GM19023 (cell line): ENCODE measurements around the gene EHMT1.

Experiments
- ATAC-seq: cut with Tn5 transposase; IDR thresholded peaks from one replicate; pipeline ENCODE4 v1.9.1; 2021; ENCODE audit warnings: mild to moderate bottlenecking, moderate library complexity; ENCODE audit not compliant: unreplicated experiment

The EHMT1 gene

DNA sequence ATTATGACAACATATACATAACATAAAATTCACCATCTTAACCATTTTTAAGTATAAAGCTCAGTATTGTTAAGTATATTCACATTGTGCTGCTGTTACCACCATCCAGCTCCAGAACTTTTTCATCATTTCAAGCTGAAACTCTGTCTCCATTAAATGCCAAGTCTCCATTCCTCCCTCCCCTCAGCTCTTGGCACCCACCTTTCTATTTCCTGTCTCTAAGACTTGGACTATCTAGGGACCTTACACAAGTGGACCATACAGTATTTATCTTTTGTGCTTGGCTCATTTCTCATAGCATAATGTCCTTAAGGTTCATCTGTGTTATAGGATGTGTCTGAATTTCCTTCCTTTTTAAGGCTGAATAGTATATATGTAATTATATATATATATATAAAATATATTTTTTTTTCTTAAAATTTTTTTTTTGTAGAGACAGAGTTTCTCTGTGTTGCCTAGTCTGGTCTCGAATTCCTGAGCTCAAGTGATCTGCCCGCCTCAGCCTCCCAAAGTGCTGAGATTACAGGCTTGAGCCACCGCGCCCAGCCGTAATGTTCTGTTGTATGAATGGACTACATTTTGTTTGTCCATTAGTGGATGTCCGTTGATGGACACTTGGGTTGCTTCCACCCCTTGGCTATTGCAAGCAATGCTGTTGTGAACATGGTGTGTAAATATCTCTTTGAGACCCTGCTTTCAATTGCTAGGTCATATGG, 72.3 kb downstream of the EHMT1 start:
- no peak for ATAC-seq

DNA sequence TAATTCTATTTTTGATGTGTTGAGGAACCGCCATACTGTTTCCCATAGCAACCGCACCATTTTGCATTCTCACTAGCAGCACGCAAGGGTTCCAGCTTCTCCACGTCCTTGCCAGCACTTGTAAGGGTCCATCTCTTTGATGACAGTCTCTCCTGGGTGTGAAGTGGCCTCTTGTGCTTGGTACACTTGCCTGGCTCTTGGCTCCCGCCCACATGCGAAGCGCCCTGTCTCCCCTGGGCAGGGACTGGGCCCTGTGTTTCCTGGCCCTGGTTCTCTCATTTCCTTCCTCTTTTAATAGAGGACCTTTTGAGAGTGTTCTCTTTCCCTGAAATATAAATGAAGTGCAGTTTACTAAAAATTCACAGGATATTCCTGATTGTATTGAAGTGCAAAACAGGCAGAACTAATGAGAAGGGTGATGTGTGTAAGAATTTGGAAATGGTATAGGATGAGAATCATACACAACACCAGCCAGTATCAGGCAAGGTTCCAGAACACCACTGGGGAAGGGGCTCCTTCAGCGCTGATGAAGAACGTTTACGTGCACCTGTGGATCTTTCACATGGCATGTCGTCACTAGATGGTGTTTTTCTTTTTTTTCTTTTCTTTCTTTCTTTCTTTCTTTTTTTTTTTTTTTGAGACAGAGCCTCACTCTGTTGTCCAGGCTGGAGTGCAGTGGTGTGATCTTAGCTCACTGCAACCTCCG, 73.0 kb downstream of the EHMT1 start:
- no peak for ATAC-seq

DNA sequence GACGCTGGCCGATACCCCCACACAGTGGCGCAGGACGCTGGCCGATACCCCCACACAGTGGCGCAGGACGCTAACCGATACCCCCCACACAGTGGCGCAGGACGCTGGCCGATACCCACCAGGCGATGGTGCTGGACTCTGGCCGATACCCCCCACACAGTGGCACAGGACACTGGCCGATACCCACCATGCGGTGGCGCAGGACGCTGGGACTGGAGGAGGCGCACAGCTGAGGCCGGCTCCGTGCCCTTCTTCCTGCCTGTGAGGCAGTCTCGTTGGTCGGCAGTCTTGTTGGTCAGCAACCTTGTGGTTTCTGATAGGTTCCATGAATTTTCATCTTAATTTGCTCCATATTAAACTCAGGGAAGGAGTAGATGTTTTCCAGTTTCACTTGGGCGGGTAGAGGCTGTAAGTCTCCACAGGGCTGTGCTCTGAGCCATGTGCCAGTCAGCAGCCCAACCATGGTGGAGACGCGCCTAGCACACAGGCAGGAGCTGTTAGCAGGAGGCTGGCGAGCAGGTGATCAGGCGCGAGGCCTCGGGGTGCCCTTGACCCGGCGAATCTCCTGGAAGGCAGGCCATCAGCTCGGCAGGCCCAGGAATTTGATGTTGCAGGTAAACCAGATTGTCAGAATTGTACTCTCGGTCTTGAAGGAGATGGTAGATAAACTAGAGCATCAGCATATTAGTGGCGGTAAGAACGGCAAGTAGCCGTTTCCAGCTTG, 75.6 kb downstream of the EHMT1 start:
- ATAC-seq: no peak

DNA sequence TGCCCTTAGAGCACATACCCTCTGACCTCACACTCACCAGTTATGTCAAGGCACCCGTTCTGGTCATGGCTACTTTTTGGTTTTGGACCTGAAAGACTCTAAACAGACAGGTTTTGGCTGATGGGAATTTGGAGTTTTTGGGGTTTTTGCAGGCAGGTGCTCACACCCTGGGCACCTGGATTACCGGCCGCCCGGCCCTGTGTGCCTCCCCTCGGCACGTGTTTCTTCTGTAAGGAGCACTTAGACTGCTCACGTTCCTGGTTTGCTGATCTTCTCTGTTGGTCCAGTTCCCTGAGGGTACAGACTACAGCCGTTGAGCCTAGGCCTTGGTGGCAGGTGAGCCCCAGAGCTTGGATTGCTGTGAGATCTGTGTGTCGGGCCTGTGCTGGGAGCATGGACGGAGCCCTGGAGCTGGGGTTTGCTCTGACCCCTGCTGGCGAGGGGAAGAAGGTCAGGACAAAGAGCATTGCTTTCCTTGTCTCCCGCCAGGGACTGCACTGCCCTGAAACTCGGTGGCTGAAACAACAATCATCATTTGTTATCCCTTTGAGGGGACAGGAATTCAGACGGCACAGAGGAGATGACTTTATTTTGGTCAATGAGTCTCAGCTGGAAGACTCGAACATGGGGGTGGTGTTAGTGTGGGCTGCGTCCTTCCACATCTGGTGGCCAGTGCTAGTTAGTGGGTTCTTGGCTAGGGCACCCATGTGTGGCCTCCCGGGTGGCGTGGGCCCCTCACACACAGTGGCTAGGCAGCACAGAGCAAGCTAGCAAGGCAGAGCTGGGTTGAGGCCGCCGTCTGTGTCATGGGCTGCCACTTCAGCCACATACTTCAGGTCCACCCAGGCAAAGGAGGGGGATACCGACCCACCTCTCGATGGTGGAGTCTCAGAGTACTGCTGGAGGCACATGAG, 76.4 kb downstream of the EHMT1 start:
- no peak for ATAC-seq

DNA sequence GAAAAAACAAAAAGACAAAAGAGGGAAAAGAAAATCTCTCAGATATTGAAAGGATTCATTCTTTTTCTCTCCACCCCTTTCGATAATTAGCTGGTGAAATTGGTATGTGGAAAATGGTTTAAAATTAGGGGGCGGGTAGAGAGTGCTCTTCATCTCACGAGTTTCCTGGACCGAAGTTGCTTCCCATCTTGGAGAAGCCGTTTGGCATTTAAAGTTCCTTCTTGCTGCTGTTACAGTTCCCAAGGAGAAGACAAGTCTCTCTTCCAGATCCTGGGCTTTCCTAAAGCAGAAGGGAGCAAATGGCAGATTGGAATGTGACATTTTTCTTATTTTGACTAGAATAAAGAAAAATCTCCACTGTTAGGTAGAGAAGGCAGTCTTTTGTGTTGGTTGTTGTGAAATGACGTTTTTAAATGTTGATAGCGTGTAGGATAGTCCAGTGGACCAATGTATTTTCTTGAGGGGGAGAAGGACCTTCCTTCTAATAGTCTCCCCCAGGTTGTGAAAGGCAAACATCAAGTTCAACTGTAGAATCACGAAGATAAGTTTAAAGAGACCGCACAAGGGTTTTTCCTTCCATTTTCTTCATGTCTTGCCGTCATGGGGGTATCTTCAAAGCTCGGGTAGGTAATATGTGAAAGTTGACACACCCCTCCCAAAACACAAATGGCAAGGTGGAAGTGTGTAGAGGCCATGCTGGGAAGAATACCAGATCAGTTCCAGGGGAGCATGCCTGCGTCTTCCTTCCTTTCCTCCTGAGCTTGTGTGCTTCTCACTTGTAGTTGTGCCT, 77.5 kb downstream of the EHMT1 start:
- ATAC-seq: no peak

DNA sequence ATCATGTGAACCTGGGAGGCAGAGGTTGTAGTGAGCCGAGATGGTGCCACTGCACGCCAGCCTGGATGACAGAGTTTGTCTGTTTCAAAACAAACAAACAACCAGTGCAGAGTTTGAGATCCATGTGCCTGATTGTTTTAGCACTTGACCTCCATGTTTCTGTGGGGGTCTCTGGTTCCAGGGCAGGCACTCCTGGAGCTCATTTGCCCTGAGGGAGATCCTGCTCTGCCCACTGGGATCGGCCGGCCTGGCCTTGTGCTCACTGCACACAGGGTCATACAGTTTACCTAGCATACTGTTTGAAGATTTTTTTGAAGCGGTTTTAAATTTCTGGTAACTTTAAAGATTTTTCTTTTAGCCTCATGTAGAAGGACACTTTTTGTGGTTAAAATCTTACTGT, 78.4 kb downstream of the EHMT1 start:
- no peak for ATAC-seq

DNA sequence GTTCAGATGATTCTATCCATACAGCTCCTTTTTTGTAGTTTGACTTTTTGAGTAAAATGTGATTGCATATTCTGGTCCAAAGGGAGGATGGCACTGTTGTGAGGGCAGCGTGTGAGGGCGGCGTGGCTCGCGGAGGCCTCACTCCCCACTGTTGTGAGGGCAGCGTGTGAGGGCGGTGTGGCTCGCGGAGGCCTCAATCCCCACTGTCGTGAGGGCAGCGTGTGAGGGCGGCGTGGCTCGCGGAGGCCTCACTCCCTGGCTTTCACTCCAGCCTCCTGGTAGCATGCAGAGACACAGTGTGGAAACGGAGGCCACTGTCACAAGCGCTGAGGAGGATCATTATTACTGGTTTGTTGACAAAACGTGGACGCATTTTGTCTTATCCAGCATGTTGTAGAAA, 79.0 kb downstream of the EHMT1 start:
- ATAC-seq: no peak

DNA sequence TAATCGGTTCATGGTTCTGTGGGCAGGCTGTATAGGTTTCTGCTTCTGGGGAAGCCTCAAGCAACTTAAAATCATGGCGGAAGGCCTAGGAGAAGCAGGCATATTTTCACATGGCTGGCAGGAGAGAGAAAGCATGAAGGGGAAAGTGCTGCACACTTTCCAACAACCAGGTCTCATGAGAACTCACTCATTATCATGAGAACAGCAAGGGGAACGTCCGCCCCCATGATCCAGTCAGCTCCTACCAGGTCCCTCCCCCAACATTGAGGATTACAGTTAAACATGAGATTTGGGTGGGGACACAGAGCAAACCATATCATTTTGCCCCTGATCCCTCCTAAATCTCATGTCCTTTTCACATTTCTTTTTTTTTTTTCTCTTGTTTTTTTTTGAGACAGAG, 82.1 kb downstream of the EHMT1 start:
- no peak for ATAC-seq

DNA sequence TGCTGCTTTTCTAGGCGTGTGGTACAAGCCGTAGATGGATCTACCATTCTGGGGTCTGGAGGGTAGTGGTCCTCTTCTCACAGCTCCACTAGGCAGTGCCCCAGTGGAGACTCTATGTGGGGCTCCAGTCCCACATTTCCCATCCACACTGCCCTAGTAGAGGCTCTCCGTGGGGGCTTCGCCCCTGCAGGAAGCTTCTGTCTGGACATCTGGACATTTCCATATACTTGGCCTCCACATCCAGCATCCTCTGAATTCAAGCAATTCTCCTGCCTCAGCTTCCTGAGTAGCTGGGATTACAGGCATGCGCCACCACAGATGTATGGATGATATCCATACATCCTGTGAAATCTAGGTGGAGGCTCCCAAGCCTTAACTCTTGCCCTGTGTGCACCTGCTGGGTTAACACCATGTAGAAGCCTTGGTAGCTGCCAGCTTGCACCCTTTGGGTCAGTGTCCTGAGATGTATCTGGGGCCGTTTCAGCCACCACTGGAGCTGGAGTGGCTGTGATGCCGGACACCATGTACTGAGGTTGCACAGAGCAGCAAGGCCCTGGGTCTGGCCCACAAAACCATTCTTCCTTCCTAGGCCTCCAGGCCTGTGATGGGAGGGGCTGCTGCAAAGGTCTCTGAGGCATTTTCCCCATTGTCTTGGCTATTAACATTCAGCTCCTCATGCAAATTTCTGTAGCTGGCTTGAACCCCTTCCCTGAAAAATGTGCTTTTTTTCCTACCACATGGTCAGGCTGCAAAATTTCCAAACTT, 84.0 kb downstream of the EHMT1 start:
- ATAC-seq: no peak

DNA sequence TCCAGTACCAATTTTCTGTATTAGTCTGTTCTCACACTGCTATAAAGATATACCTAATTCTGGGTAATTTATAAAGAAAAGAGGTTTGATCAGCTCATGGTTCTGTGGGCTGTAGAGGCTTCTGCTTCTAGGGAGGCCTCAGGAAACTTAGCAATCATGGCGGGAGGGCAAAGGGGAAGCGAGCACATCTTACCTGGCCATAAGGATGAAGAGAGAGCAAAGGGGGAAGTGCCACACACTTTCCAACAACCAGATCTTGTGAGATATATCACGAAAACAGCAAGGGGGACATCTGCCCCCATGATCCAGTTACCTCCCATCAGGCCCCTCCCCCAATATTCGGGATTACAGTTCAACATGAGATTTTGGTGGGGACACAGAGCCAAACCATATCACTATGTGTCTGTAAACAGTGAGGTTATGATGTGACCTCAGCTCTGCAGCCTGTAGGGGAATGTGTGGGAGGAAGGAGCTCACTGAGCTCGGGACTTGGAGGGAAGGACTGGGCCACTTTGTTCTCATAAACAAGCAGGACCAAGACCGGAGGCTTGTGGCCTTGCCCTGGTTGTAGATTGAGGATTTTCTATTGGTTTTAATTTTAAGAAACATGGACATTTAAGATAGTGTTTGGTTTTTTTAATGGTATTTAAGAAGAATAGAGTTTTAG, 85.2 kb downstream of the EHMT1 start:
- ATAC-seq: no peak

DNA sequence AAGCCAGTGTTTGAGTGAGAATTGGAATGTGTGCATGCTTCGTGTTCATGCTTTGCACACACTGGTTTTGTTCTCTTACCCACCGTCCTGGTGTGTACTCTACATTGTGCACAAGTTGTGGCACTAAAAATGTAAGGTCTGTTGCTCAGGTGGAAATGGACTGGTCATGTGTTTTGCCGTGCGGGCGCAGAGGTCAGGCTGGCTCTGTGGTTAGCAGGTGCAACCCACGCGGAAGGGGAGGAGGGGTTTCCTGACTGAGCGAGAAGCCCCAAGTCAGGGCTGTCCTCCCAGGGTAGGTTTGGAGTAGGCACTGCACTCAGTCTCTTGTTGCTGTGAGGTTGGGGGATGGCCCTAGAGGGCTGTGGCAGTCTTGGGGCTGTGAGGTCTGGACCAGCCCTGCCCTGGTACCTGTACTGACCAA, 86.6 kb downstream of the EHMT1 start:
- ATAC-seq: peak; percentile 75

DNA sequence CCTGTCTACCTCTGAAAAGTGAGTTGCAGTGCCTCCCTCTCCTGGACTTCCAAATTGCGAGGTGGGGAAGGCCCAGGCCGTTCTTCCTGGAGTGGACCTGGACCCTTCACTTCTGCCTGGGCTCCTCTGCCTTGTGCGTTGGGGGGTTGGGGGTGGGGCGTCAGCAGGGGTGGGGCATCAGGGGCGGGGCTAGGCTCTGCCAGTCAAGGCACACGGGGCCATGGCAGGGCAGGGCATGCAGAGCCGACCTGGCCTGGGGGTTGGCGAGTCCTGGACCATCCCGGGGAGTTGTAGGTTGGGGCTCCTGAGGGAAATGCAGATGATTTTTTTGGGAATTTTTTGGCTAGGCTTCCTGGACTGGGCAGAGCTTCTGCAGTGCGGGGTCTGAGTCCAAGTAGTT, 87.1 kb downstream of the EHMT1 start:
- ATAC-seq: peak; percentile 24

DNA sequence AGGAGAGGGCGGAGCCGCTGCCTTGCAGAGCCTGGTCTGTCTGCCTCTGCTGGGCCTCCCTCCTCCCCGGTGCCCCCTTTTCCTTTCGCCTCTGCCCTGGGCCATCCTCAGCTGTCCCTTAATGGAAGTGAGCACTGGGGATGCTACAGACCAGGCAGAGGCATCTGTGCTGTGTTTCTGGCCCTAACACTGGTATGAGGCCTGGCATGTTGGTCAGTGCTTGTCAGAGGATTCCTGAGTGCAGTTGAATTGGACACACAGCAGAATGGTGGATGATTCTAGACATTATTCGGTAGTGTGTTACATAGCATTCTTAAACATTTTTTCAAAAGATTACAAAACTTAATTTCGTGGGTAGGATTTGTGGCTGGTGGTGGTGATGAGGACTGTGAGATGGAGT, 88.6 kb downstream of the EHMT1 start:
- no peak for ATAC-seq

DNA sequence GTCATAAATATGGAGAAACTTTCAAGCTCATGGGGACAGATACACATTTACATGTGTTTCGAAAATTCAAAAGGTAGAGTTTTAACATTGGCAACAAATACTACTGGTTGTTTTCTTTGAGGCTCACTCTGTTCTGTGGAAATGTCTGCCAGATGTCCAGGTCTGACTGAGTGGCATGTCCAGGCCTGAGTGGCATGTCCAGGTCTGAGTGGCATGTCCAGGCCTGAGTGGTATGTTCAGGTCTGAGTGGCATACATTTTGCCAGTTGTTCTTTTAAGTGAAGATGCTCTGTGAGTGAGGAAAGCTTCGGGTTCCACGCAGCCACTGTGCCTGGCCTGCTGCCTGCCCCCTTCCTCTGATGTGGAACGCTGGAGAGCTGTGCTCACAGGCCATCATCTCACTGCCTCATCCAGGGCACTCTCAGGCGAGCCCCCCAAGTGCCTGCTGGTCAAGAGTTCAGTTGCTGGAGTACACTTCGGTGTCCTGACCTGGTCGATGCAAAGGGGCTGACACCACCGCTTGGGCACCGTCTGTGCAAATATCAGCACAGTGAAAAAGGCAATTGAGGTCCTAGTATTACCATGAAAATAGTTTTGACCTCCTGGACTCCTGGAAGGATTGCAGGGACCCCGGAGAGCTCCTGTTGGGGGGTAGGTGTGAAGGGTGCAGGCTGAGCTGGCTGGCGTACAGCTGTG, 89.9 kb downstream of the EHMT1 start:
- no peak for ATAC-seq

DNA sequence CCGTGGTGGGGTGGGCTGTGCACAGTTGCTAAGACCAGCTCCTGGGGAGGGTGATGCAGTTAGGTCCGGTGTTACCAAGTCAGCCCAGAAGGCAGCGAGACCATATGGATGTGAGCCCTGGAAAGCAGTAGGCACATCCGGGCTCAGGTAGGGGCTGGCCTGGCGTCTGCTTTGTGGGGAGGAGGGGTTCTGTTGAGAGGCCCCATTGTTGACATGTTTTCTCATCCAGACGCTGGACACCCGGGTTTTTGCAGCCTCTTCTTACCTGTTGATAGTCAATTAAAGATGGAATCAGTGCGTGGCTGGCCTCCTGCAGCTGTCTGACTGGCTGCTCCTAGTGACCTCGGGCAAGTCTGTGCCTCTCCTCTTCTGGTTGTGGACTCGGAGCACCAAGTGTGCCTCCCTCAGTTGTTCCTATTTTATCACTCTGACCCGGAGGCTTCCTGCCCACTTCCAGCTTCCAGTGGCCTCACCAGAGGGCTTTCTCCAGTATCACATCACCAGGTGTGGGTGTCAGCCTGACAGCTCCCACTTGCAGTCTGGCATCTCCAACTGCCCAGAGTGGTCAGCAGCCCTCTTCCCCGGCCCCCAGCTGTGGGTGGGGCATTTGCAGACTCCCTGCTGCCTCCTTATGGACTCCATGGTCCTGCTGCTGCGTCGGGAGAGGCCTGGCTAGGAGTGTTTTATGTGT, 90.8 kb downstream of the EHMT1 start:
- ATAC-seq: no peak

DNA sequence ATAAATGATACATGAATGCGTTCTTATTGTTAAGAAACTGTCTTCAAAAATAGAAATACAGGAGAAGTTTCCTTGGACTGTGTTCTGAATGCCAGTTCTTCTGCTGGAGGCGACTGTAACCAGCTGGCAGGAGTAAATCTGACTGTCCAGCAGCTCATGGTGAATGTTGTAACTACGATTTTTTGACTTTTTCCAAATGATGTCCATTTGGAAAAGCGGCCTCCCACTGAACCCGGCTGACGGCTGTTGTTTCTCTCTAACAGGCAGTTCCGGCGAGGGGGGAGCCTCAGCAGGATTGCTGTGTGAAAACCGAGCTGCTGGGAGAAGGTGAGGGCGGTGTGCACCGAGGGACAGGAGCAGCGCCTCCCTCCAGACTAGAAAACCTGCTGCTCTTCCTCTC, 91.9 kb downstream of the EHMT1 start:
- ATAC-seq: no peak

DNA sequence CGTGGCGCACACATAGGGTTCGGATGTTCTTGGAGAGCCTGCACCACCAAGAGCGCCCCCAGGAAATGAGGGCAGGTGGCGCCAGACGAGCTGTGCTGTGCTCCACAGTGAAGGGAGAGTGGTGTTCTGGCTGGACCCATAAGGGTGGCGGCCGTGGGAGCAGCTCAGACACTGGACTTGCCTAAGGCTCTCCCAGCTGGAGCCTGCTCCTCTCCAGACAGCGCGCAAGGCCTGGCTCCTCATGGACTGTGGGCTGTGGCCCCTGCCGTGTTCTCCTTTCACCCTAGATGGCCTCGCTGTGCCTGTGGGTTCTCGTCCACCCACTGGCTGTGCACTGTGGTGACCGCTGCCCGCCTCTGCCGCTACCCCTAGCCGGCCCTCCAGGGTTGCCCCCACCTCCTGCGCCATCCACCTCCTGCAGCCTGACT, 92.9 kb downstream of the EHMT1 start:
- ATAC-seq: no peak

DNA sequence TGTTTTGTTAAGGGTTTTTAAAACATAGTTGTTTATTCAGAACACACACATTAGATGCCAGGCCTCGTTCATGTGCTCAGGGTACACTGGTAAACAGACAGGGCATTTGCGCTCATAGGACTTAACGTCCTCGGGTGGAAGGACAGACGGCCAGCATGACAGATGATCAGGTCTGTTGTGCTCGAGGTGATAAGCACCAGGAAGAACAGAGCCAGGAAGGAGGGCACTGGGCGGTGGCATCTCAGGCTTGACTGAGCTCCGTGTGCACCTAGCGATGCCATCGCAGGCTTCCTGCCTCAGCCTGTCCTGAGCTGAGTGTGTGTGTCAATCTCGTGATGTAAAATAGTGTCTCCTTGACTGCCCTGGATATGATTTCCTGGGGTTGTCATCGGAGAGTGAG, 96.5 kb downstream of the EHMT1 start:
- no peak for ATAC-seq
